Tibial nerve (tissue), 3 donors: ENCODE data around the gene NRN1L.

ENCODE experiments used
- CTCF ChIP-seq, 5 experiments: fragments of 200-600 bp in 3 of 5; fragments of 450-650 bp in 2 of 5; sonication (generic) in 3 of 5; IDR thresholded peaks; one replicate each; pipeline ENCODE4 v1.5.1; 2016 to 2019; ENCODE audit warnings: antibody characterized with exemption in 5 of 5, mild to moderate bottlenecking in 3 of 5, moderate library complexity in 2 of 5
- POLR2A ChIP-seq, 2 donors: fragments of 450-650 bp; IDR thresholded peaks; one replicate each; pipeline ENCODE4 v1.6.1; 2017; ENCODE audit warnings: antibody characterized with exemption in 2 of 2, mild to moderate bottlenecking in 2 of 2, moderate library complexity in 2 of 2

GRCh38 chr16:67934306-67935100 lies 49.8 kb downstream of the NRN1L start:
- TF ChIP-seq CTCF (IDR thresholded peaks at IDR 0.05) (no peak), POLR2A (IDR thresholded peaks at IDR 0.05) (no peak)
